K562 (cell line): ENCODE results near the gene DNM1. TPM values are rescaled to one million over a fixed set of nuclear protein-coding genes. Genes with fewer than 3 reads are reported as not detected.

Experiments used
- ATF3 ChIP-seq, 2 experiments: fragments of 450-650 bp in 1 of 2; sonication (generic) in 1 of 2; formaldehyde crosslinking in 1 of 2; IDR thresholded peaks in 1 of 2; conservative IDR thresholded peaks in 1 of 2; 2 replicates each; pipeline versions ENCODE4 v1.6.1 to v1.8.1; 2016 to 2023; ENCODE audit warnings: mild to moderate bottlenecking in 2 of 2, moderate library complexity in 2 of 2, inconsistent platforms in 1 of 2, missing genetic modification reagents in 1 of 2
- BRCA1 ChIP-seq, 2 experiments: fragments of 450-650 bp in 1 of 2; sonication (generic) in 1 of 2; formaldehyde crosslinking in 1 of 2; IDR thresholded peaks; 2 replicates each; pipeline versions ENCODE4 v1.5.0 to v1.6.1; 2017 to 2020; ENCODE audit warnings: mild to moderate bottlenecking in 1 of 2, missing genetic modification reagents in 1 of 2
- CAMTA2 ChIP-seq: fragments of 250-450 bp; sonication (Bioruptor Pico); conservative IDR thresholded peaks from 2 replicates; pipeline ENCODE4 v1.5.1; 2022
- CBX5 ChIP-seq: IDR thresholded peaks from 2 replicates; pipeline ENCODE4 v1.6.1; 2014; ENCODE audit warnings: low read depth, borderline replicate concordance
- EP300 ChIP-seq: IDR thresholded peaks from 2 replicates; pipeline ENCODE4 v1.6.1; 2012; ENCODE audit warnings: low read length, improper control_type of control experiment
- GTF3C2 ChIP-seq: IDR thresholded peaks from 3 replicates; pipeline ENCODE4 v1.6.1; 2011; ENCODE audit warnings: borderline replicate concordance, mild to moderate bottlenecking, moderate library complexity; ENCODE audit not compliant: insufficient read length; ENCODE audit errors: extremely low read depth
- HNRNPL ChIP-seq: fragments of 200-400 bp; formaldehyde crosslinking; IDR thresholded peaks from 2 replicates; pipeline ENCODE4 v1.6.1; 2017; ENCODE audit warnings: low read depth, mild to moderate bottlenecking, low read length
- MNT ChIP-seq, 2 experiments: fragments of 450-650 bp; conservative IDR thresholded peaks; 2 replicates each; pipeline ENCODE4 v1.6.1; 2017; ENCODE audit warnings: mild to moderate bottlenecking in 2 of 2, moderate library complexity in 2 of 2
- MTA1 ChIP-seq: fragments of 450-650 bp; IDR thresholded peaks from 2 replicates; pipeline ENCODE4 v1.6.1; 2017; ENCODE audit warnings: borderline replicate concordance
- NFXL1 ChIP-seq: fragments of 450-650 bp; formaldehyde crosslinking; IDR thresholded peaks from 2 replicates; pipeline ENCODE4 v1.4.0; 2021; ENCODE audit warnings: mild to moderate bottlenecking
- PHB ChIP-seq: fragments of 250-450 bp; sonication (Bioruptor Pico); IDR thresholded peaks from 2 replicates; pipeline ENCODE4 v1.5.0; 2021
- SLC30A9 ChIP-seq: fragments of 250-450 bp; sonication (Bioruptor Pico); IDR thresholded peaks from 2 replicates; pipeline ENCODE4 v1.8.0; 2022; ENCODE audit warnings: mild to moderate bottlenecking, moderate library complexity
- THRAP3 ChIP-seq: fragments of 450-650 bp; IDR thresholded peaks from 2 replicates; pipeline ENCODE4 v1.6.1; 2016; ENCODE audit warnings: mild to moderate bottlenecking, inconsistent platforms, borderline replicate concordance
- TSC22D4 ChIP-seq: fragments of 450-650 bp; IDR thresholded peaks from 2 replicates; pipeline ENCODE4 v1.6.1; 2016; ENCODE audit warnings: missing genetic modification characterization, missing biosample characterization, control low read depth
- ZC3H11A ChIP-seq: IDR thresholded peaks from 2 replicates; pipeline ENCODE4 v1.6.1; 2012; ENCODE audit warnings: low read depth, low read length, improper control_type of control experiment
- ZNF165 ChIP-seq: fragments of 250-450 bp; sonication (Bioruptor Pico); IDR thresholded peaks from 2 replicates; pipeline ENCODE4 v1.4.0; 2020; ENCODE audit warnings: borderline replicate concordance
- ZNF184 ChIP-seq: sonication (generic); formaldehyde crosslinking; IDR thresholded peaks from 2 replicates; pipeline ENCODE4 v1.5.0; 2020; ENCODE audit warnings: missing genetic modification reagents
- ZNF274 ChIP-seq: IDR thresholded peaks from 2 replicates; pipeline ENCODE4 v1.6.1; 2011; ENCODE audit warnings: low read depth, mild to moderate bottlenecking, low read length, moderate library complexity, borderline replicate concordance
- ZNF384 ChIP-seq: IDR thresholded peaks from 2 replicates; pipeline ENCODE4 v1.6.1; 2012; ENCODE audit warnings: low read depth, low read length, improper control_type of control experiment
- ZNF436 ChIP-seq: fragments of 250-450, 450-650 bp; sonication (Bioruptor Pico); formaldehyde crosslinking; IDR thresholded peaks from 2 replicates; pipeline ENCODE4 v1.7.0; 2020; ENCODE audit warnings: mild to moderate bottlenecking
- ZNF764 ChIP-seq: fragments of 250-450 bp; sonication (Bioruptor Pico); IDR thresholded peaks from 2 replicates; pipeline ENCODE4 v1.4.0; 2020; ENCODE audit warnings: low read depth, mild to moderate bottlenecking, moderate library complexity
- polyA plus RNA-seq, 8 experiments: library from polyadenylated mRNA; depleted of rRNA in 4 of 8; stranded (reverse) in 5 of 8; unstranded in 3 of 8; fragments of >200 nt; fragmentation: Nextera tagmentation in 2 of 8; fragmentation: Illumina TruSeq in 1 of 8; extraction: Ambion mirVana in 2 of 8; extraction: Trizol in 1 of 8; gene quantifications; 2 replicates each; pipeline versions ENCODE4 v1.2.1 to v1.2.3, GENCODE V29; 2011 to 2014; ENCODE audit warnings: inconsistent platforms in 1 of 8, missing spikeins in 1 of 8
- total RNA-seq, 7 experiments: library from RNA; depleted of rRNA in 6 of 7; stranded (reverse); fragments of >200 nt in 6 of 7; fragmentation: Illumina TruSeq in 2 of 7; extraction: Trizol in 2 of 7; gene quantifications; 2 replicates each; pipeline versions ENCODE4 v1.2.1 to v1.2.3, GENCODE V29; 2011 to 2021; ENCODE audit warnings: low replicate concordance in 1 of 7
- TF ChIP-seq, protein P1 (sequence below): sonication (generic); formaldehyde crosslinking; IDR thresholded peaks from 2 replicates; pipeline ENCODE4 v1.8.0; 2023; ENCODE audit warnings: mild to moderate bottlenecking, missing genetic modification reagents

Gene DNM1
- total and polyA plus RNA-seq, 9 of the 15 experiments (the other 6 are each of a cell fraction or from before 2014, with no cell fraction given), result 0.39 to 23.1 (median 9.1) TPM

GRCh38 chr9:128192601-128193371, 10.4 kb upstream of the DNM1 start (continued):
- TF ChIP-seq GTF3C2 (no peak), SLC30A9 (CRISPR knock-in tag) (0 out of 2 replicates have a peak, but pooled peaks have one; percentile 47), ZNF165 (CRISPR knock-in tag) (peak; percentile 82), ZNF184 (no peak), CBX5 (no peak), ZNF384 (peak; percentile 25; the same call in 1 of the 2 replicates), THRAP3 (no peak), NFXL1 (CRISPR knock-in tag) (peak; percentile 76; the same call in 1 of the 2 replicates), ZNF436 (CRISPR knock-in tag) (no peak), PHB (CRISPR knock-in tag) (no peak; the same call in 1 of the 2 replicates), ZNF274 (no peak), ZC3H11A (no peak), TSC22D4 (tag) (no peak), CAMTA2 (CRISPR knock-in tag) (peak; percentile 67; the same call in 1 of the 2 replicates), HNRNPL (peak; percentile 88; the same call in 1 of the 2 replicates), ZNF764 (CRISPR knock-in tag) (0 out of 2 replicates have a peak, but pooled peaks have one; percentile 31), EP300 (peak; percentile 49), ATF3 (IDR thresholded peaks at IDR 0.05) (no peak), ATF3 (CRISPR knock-in tag; conservative IDR thresholded peaks at IDR 0.05) (peak; percentile 89), MNT (conservative IDR thresholded peaks at IDR 0.05) (no peak), BRCA1 (IDR thresholded peaks at IDR 0.05) (no peak), BRCA1 (CRISPR knock-in tag; IDR thresholded peaks at IDR 0.05) (no peak), MTA1 (no peak)
- TF ChIP-seq, protein P1, sequence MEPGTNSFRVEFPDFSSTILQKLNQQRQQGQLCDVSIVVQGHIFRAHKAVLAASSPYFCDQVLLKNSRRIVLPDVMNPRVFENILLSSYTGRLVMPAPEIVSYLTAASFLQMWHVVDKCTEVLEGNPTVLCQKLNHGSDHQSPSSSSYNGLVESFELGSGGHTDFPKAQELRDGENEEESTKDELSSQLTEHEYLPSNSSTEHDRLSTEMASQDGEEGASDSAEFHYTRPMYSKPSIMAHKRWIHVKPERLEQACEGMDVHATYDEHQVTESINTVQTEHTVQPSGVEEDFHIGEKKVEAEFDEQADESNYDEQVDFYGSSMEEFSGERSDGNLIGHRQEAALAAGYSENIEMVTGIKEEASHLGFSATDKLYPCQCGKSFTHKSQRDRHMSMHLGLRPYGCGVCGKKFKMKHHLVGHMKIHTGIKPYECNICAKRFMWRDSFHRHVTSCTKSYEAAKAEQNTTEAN, result no peak
